ENCODE measurements around the gene KDM2B.

Gene KDM2B

DNA sequence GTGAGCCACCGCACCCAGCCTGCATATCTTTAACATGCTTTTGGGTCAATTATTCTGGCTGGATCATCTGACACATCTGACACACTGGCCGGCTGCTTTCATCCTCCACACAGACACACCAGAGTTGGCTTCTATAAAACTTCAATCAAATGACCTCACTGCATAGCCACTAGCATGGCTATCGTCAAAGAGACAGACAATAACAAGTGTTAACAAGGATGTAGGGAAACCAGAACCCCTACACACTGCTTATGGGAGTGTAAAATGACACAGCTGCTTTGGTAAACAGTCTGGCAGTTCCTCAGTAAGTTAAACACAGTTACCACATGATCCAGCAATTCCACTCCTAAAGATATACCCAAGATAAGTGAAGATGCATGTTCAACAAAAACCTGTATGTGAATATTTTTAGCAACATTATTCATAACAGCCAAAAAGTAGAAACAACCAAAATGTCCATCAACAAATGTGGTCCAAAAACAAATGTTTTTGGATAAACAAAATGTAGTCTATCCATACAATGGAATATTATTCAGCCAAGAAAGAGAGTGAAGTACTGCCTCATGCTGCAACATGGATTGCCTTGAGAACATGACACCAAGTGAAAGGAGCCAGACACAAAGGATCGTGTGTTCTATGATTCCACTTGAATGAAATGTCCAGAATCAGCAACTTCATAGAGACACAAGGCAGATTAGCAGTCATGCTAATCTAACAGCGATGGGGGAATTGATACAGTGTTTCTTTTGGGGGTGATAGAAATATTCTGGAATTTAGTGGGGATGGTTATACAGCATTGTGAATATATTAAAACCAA lies 10.1 kb downstream of the KDM2B start:
- TF ChIP-seq, protein P1, sequence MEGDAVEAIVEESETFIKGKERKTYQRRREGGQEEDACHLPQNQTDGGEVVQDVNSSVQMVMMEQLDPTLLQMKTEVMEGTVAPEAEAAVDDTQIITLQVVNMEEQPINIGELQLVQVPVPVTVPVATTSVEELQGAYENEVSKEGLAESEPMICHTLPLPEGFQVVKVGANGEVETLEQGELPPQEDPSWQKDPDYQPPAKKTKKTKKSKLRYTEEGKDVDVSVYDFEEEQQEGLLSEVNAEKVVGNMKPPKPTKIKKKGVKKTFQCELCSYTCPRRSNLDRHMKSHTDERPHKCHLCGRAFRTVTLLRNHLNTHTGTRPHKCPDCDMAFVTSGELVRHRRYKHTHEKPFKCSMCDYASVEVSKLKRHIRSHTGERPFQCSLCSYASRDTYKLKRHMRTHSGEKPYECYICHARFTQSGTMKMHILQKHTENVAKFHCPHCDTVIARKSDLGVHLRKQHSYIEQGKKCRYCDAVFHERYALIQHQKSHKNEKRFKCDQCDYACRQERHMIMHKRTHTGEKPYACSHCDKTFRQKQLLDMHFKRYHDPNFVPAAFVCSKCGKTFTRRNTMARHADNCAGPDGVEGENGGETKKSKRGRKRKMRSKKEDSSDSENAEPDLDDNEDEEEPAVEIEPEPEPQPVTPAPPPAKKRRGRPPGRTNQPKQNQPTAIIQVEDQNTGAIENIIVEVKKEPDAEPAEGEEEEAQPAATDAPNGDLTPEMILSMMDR (IDR thresholded peaks at IDR 0.05): no peak

DNA sequence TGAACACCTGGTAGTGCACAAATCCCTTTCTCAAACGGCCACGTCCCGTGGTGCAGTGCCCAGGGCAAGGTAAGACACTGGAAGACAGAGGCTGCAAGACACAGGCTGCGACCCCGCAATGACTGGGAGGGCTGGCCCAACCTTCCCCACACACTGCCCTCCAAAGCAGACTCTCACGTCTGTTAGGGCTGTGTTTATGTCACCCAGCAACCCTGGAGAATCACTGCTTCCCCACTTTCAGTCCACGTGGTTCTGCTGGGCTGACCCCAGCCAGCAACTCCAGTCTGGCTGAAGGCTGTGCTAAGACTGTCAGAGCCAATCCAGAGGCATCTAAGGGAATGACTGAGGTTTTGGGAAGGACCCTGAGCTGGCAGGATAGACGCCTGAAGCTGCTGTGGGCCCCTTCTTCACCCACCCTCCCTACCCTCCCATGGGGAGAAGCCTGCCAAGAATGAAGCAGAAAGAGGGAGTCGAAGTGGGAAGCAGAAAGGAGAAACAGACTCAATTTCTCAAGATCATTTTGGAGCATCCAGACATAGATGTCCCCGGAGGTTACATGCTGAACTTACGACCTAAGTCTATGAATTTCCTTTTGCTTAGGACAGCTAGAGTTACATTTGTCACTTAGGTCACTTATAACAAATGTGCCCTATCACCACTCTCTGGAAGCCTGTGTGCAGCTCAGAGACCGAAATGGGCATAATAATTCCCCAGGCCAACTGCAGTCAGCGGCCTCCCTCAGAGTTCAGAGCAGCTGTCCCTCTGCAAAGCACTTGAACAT lies 11.7 kb downstream of the KDM2B start:
- TF ChIP-seq, protein P1 (IDR thresholded peaks at IDR 0.05): no peak
- Histone ChIP-seq H3K4me3 (peak overlapping the region; percentile 19), H3K27ac (peak overlapping the region in 1 of 2 donors; percentile 24)

More for the DNA sequence above, 10.1 kb downstream of the KDM2B start:
- Histone ChIP-seq H3K4me3 (no peak overlapping the region), H3K27ac (no peak overlapping the region)
- no peak for DNase-seq (ENCODE audit: low spot score)

DNA sequence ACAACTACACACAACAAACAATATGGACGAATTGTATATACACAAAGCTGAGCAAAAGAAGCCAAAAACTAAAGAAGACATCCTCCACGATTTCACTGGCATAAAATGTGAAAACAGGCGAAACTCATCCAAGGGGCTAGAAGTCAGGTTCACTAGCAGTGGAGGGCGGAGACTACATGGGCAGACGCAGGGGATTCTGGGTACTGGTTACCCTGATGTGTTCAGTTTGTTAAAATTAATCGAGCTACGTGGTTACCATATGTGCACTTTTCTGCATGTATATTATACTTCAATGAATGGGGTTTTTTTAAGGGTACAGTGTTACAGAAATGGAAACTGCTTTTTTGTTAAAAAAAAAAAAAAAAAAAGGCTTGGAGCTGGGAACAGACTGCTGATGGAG lies 12.3 kb downstream of the KDM2B start:
- DNase-seq (ENCODE audit: low spot score): no peak
- TF ChIP-seq, protein P1 (IDR thresholded peaks at IDR 0.05): no peak
- H3K27ac ChIP-seq: no peak overlapping the region
- H3K4me3 ChIP-seq: no peak overlapping the region

More for the DNA sequence above, 11.7 kb downstream of the KDM2B start:
- DNase-seq (ENCODE audit: low spot score): no peak

DNA sequence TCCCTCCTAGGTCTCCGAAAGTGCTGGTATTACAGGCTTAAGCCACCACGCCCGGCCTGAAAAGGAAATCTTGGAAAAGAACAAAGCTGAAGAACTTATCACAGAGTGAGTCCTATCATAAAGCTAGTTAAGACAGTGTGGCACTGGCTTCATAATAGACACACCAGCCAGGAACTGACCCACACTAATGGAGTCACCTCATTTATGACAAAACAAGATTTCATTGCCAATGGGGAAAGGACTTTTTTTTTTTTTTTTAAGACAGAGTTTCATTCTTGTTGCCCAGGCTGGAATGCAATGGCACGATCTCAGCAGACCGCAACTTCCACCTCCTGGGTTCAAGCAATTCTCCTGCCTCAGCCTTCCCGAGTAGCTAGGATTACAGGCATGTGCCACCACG lies 15.7 kb downstream of the KDM2B start:
- H3K4me3 ChIP-seq: no peak overlapping the region
- no peak overlapping the region for H3K27ac ChIP-seq
- TF ChIP-seq, protein P1 (IDR thresholded peaks at IDR 0.05): no peak
- DNase-seq (ENCODE audit: low spot score): no peak

DNA sequence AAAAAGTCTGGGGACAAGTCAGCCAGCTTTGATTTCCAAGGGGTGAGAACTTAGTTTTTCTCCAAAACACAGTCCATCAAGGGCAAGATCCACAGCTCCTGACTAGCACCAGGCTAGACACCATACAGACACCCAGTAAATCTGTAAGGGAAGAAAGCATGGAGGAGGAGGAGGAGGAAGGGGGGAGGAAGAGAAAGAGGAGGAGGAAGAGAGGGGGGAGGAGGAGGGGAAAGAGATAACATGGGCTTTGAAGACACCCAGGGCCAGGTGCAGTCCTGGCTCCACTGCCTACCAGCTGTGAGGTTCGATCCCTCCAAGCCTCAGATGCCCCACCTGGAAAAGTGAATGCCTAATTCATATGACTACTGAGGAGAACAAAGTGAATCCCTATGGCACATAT lies 18.3 kb downstream of the KDM2B start:
- DNase-seq (ENCODE audit: low spot score): no peak
- TF ChIP-seq, protein P1 (IDR thresholded peaks at IDR 0.05): no peak
- H3K27ac ChIP-seq: no peak overlapping the region
- no peak overlapping the region for H3K4me3 ChIP-seq

DNA sequence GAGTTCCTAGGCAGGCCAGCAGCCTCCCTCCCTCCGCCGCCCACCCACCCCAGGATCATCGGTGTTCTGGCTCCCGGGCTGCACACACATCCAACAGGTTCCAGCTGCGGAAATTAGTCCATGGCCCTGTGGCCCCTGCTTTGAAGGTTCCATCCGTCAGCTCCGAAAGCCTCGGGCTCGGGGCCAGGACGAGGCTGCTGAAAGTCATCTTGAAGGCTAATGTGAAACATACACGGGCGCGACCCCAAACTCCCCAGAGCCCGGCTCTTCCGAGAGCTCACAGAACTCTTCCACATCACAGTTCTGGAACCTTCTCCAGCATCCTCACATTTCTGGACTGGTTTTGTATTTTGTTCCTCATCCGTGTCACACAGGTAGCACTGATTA lies 19.8 kb downstream of the KDM2B start:
- no peak for DNase-seq (ENCODE audit: low spot score)
- TF ChIP-seq, protein P1 (IDR thresholded peaks at IDR 0.05): no peak
- Histone ChIP-seq H3K4me3 (no peak overlapping the region), H3K27ac (no peak overlapping the region)
